GM18870 (cell line): ENCODE data around the gene CFAP45.

Experiments
- ATAC-seq: cut with Tn5 transposase; IDR thresholded peaks from one replicate; pipeline ENCODE4 v1.9.1; 2021; ENCODE audit warnings: moderate library complexity; ENCODE audit not compliant: unreplicated experiment

Gene CFAP45

GRCh38 chr1:159900086-159900680, at the start of gene CFAP45:
TSS of gene CFAP45 (minus strand) at chr1:159900165. CDS start at chr1:159900098, 67 bp downstream.
- no peak for ATAC-seq

GRCh38 chr1:159949123-159949522, 49.2 kb upstream of the CFAP45 start:
- no peak for ATAC-seq

GRCh38 chr1:159947942-159948341, 48.0 kb upstream of the CFAP45 start:
- ATAC-seq: no peak

- no peak for ATAC-seq
Measured at GRCh38 chr1:159946242-159947187, 46.5 kb upstream of the CFAP45 start.

GRCh38 chr1:159945483-159946241, 45.7 kb upstream of the CFAP45 start, which contains the start of gene IGSF9:
TSS of gene IGSF9 (minus strand) at chr1:159945613. CDS start at chr1:159943454, 2,159 bp downstream.
- no peak for ATAC-seq

- ATAC-seq: no peak
Measured at GRCh38 chr1:159944623-159945455, 44.9 kb upstream of the CFAP45 start.

- no peak for ATAC-seq
Measured at GRCh38 chr1:159943908-159944622, 44.1 kb upstream of the CFAP45 start.

GRCh38 chr1:159943278-159943640, 43.3 kb upstream of the CFAP45 start:
- ATAC-seq: no peak

GRCh38 chr1:159942632-159943277, 42.8 kb upstream of the CFAP45 start:
- ATAC-seq: no peak

- ATAC-seq: no peak
Measured at GRCh38 chr1:159941591-159942560, 41.9 kb upstream of the CFAP45 start.

GRCh38 chr1:159941141-159941540, 41.2 kb upstream of the CFAP45 start:
- no peak for ATAC-seq

GRCh38 chr1:159940006-159940620, 40.1 kb upstream of the CFAP45 start:
- no peak for ATAC-seq

- ATAC-seq: no peak
Measured at GRCh38 chr1:159939678-159940002, 39.7 kb upstream of the CFAP45 start.

- ATAC-seq: no peak
Measured at GRCh38 chr1:159938905-159939677, 39.1 kb upstream of the CFAP45 start.

- no peak for ATAC-seq
Measured at GRCh38 chr1:159938211-159938852, 38.4 kb upstream of the CFAP45 start.

- no peak for ATAC-seq
Measured at GRCh38 chr1:159937054-159937750, 37.2 kb upstream of the CFAP45 start.
